Left ventricle myocardium inferior (tissue), 1 donor: Measurements from ENCODE around the gene ZNF557. TPM values are rescaled to one million over a fixed set of nuclear protein-coding genes. Genes with fewer than 3 reads are reported as not detected.
A peak's percentile ranks its signal among the peaks of the same experiment; 100 is the strongest.
"Not testable (repeated sequence)": the region's sequence is repeated elsewhere in the genome, so short reads cannot be mapped to it uniquely, and the experiment has no call there.

ENCODE experiments used
- DNase-seq: peaks from one replicate; pipeline ENCODE4 v3.0.0-alpha.2; 2020
- H3K27ac ChIP-seq: fragments of 200-600 bp; replicated peaks from 2 replicates; pipeline ENCODE4 v1.8.0; 2021
- H3K27me3 ChIP-seq: fragments of 200-600 bp; 2 replicates; pipeline ENCODE4 v1.8.0; 2021; ENCODE audit warnings: low read depth
- H3K36me3 ChIP-seq: fragments of 200-600 bp; 2 replicates; pipeline ENCODE4 v1.8.0; 2021
- H3K4me1 ChIP-seq: fragments of 200-600 bp; 2 replicates; pipeline ENCODE4 v1.8.0; 2021
- H3K4me3 ChIP-seq: fragments of 200-600 bp; 2 replicates; pipeline ENCODE4 v1.8.0; 2021; ENCODE audit warnings: mild to moderate bottlenecking, moderate library complexity
- H3K9me3 ChIP-seq: fragments of 200-600 bp; replicated peaks from 2 replicates; pipeline ENCODE4 v1.8.0; 2021
- CTCF ChIP-seq: fragments of 200-600 bp; IDR thresholded peaks from 2 replicates; pipeline ENCODE4 v1.8.0; 2021; ENCODE audit warnings: antibody characterized with exemption, mild to moderate bottlenecking, borderline replicate concordance
- intact Hi-C: fragments of 100-400 bp; cut with micrococcal nuclease; formaldehyde crosslinking; loops from one replicate; pipeline ENCODE4 v1.11.0; 2022
- total RNA-seq: library from RNA; stranded (reverse); fragmentation: NEBNext Ultra II Directional; extraction: Animal tissue kit (Norgen Biotek cat#: 25700); gene quantifications from one replicate; pipeline ENCODE4 v1.2.1, GENCODE V29; 2021
- donor health status: DM: no; HTN: yes; CAD: no; lungs with severe emphysema.

ZNF557 gene
- total RNA-seq, 1 donor from 2014 or later, result 3.5 TPM

- DNase-seq, H3K9me3 ChIP-seq, intact Hi-C loops, H3K27me3 ChIP-seq, H3K4me1 ChIP-seq, H3K36me3 ChIP-seq, H3K4me3 ChIP-seq, H3K27ac ChIP-seq: not testable (repeated sequence)
Measured at GRCh38 chr19:7058576-7058975, 10.9 kb upstream of the ZNF557 start, which contains the start of gene MBD3L3. Gene MBD3L3 (minus strand): TSS chr19:7058676. CDS start chr19:7058605, 71 bp downstream.

GRCh38 chr19:7059977-7060376 is 9.5 kb upstream of the ZNF557 start:
- H3K9me3 ChIP-seq, DNase-seq, H3K27me3 ChIP-seq, intact Hi-C loops, H3K27ac ChIP-seq, H3K4me1 ChIP-seq, H3K4me3 ChIP-seq, H3K36me3 ChIP-seq: not testable (repeated sequence)

GRCh38 chr19:7063339-7063738 is 6.2 kb upstream of the ZNF557 start:
- Histone ChIP-seq H3K9me3 (peaks cover 7% of the 10 kb centered on the region), H3K27me3 (no peaks in the 10 kb centered on the region), H3K27ac (no peak overlapping the region), H3K4me3 (no peak overlapping the region), H3K36me3 (no peaks in the 10 kb centered on the region), H3K4me1 (no peaks in the 10 kb centered on the region)
- no peak for TF ChIP-seq CTCF
- no peak for DNase-seq
- intact Hi-C loops, result no loop called here

- no peak for TF ChIP-seq CTCF
- Histone ChIP-seq H3K27me3 (no peaks in the 10 kb centered on the region), H3K4me3 (no peak overlapping the region), H3K4me1 (no peaks in the 10 kb centered on the region), H3K27ac (no peak overlapping the region), H3K36me3 (no peaks in the 10 kb centered on the region), H3K9me3 (peaks cover 7% of the 10 kb centered on the region)
- intact Hi-C loops, result no loop called here
- DNase-seq, result no peak
Measured at GRCh38 chr19:7063764-7064418, 5.6 kb upstream of the ZNF557 start.

- H3K27ac ChIP-seq, H3K27me3 ChIP-seq, H3K9me3 ChIP-seq, H3K4me3 ChIP-seq, DNase-seq, intact Hi-C loops: not testable (repeated sequence)
- H3K4me1 ChIP-seq, result peaks cover 16% of the 10 kb centered on the region
- H3K36me3 ChIP-seq, result peaks cover 16% of the 10 kb centered on the region
- peak; percentile 40 for TF ChIP-seq CTCF
Measured at GRCh38 chr19:7067122-7067521, 2.4 kb upstream of the ZNF557 start.

- H3K36me3 ChIP-seq, result peaks cover 22% of the 10 kb centered on the region
- no peaks in the 10 kb centered on the region for H3K27me3 ChIP-seq
- no peak for TF ChIP-seq CTCF
- no peak overlapping the region for H3K4me3 ChIP-seq
- H3K9me3 ChIP-seq, result peaks cover 7% of the 10 kb centered on the region
- peaks cover 16% of the 10 kb centered on the region for H3K4me1 ChIP-seq
- no peak for DNase-seq
- intact Hi-C loops, result no loop called here
- no peak overlapping the region for H3K27ac ChIP-seq
Measured at GRCh38 chr19:7067716-7068115, 1.8 kb upstream of the ZNF557 start.
